ENCODE results near the gene SKAP2.

DNA sequence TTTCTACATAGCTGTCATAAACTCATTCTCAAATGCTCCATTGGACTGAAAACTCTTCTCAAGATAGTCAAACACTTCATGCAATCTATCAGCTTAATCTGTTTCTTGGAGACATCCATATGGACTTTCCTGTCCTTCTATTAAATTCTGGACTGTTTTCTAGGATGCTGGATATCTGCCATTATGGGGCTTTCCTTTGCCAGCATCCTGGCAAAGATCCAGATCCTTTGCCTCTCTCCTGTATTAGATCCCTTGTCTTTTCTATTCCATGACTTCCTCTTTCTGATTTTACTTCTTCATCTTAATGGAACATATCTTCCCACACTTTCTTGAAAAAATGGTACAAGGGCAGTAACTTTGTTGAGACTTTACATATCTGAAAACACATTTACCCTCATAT lies 35.9 kb upstream of the SKAP2 start:
- TF ChIP-seq, protein P1, sequence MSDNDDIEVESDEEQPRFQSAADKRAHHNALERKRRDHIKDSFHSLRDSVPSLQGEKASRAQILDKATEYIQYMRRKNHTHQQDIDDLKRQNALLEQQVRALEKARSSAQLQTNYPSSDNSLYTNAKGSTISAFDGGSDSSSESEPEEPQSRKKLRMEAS (IDR thresholded peaks at IDR 0.05; ENCODE audit: low read depth) = no peak
- TF ChIP-seq POLR2AphosphoS5 (IDR thresholded peaks at IDR 0.05; ENCODE audit: low read depth, low read length) (no peak), EP300 (IDR thresholded peaks at IDR 0.05; ENCODE audit: borderline replicate concordance in 1 of 2, low read depth in 1 of 2, low read length in 1 of 2) (no peak), FOSL2 (IDR thresholded peaks at IDR 0.05; ENCODE audit: borderline replicate concordance, low read depth) (no peak), CTCF (IDR thresholded peaks at IDR 0.05) (no peak)
